Measurements from ENCODE around the gene PTPRR. TPM values are rescaled to one million over a fixed set of nuclear protein-coding genes. Genes with fewer than 3 reads are reported as not detected.

Gene PTPRR
- total and polyA plus RNA-seq, 2 donors (not counting 1 experiment from before 2014, with no cell fraction given): not detected

DNA sequence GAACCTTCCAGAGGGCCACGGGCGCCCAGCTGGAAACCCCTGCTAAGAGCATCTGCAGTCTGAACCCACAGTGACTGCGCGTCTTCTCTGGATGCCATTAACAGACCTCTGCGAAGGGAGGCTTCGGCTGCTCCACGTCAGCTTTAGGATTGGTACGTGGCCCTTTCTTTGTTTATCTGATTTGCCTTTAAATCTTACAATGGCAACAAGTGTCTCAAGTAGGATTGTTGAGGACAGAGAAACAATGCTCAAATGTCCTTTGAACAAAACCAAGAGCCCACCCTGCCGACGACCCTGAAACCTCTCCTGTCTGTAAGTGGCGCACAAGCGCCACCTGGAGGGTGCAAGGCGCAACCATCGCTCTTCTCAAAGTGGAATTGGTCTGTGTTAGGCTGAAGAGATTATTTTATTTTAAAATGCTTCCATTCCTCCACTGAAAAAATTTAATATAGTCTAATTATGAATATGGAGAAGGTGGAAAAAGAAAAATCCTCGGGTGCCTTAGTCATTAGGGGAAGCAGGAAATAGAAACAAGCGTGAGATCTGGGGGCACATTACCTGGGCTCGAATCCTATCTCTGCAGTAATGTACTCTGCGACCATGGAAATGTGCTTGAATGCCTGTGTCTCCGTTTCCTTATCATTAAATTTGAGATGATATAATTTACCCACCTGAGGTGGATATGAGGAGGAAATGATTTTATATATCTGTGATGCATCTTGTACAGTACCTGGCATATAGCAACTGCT, 200.7 kb downstream of the PTPRR start:
- Histone ChIP-seq H3K4me2 (replicated peaks; ENCODE audit: low read depth, low read length, poor library complexity, severe bottlenecking) (peak overlapping the region; percentile 58), H3K9ac (ENCODE audit: low read length) (no peak overlapping the region), H4K20me1 (ENCODE audit: control insufficient read depth, insufficient read depth, low read length, poor library complexity, severe bottlenecking) (no peaks in the 10 kb centered on the region), H3K4me3 (ENCODE audit: control extremely low read depth in 1 of 5, extremely low read depth in 1 of 5, insufficient read depth in 1 of 5, low read depth in 2 of 5, low read length in 4 of 5) (no peak overlapping the region), H3K4me1 (ENCODE audit: control insufficient read depth in 2 of 2, insufficient read depth in 2 of 2, low read length in 2 of 2) (no peaks in the 10 kb centered on the region), H3K27ac (ENCODE audit: low read length in 2 of 2) (no peak overlapping the region), H2AFZ (ENCODE audit: insufficient read depth, low read depth, low read length, poor library complexity, severe bottlenecking) (peak overlapping the region; percentile 49), H3K27me3 (replicated peaks in 1 of 4; ENCODE audit: control extremely low read depth in 1 of 4, control insufficient read depth in 3 of 4, insufficient read depth in 4 of 4, low read length in 3 of 4) (peaks cover 0 to 2% (median 0%) of the 10 kb centered on the region in 4 experiments), H3K9me3 (ENCODE audit: control extremely low read depth in 1 of 3, control insufficient read depth in 2 of 3, insufficient read depth in 1 of 3, low read length in 2 of 3) (no peaks in the 10 kb centered on the region), H3K79me2 (ENCODE audit: control insufficient read depth, insufficient read depth, low read length) (no peaks in the 10 kb centered on the region), H3K36me3 (replicated peaks in 1 of 2; ENCODE audit: control extremely low read depth in 1 of 2, control insufficient read depth in 1 of 2, extremely low read depth in 1 of 2, insufficient read depth in 2 of 2, low read length in 1 of 2) (no peaks in the 10 kb centered on the region)
- TF ChIP-seq EZH2 (IDR thresholded peaks at IDR 0.05; ENCODE audit: borderline replicate concordance, insufficient read depth, low read depth, low read length, poor library complexity, severe bottlenecking): no peak
- TF ChIP-seq, protein P1, sequence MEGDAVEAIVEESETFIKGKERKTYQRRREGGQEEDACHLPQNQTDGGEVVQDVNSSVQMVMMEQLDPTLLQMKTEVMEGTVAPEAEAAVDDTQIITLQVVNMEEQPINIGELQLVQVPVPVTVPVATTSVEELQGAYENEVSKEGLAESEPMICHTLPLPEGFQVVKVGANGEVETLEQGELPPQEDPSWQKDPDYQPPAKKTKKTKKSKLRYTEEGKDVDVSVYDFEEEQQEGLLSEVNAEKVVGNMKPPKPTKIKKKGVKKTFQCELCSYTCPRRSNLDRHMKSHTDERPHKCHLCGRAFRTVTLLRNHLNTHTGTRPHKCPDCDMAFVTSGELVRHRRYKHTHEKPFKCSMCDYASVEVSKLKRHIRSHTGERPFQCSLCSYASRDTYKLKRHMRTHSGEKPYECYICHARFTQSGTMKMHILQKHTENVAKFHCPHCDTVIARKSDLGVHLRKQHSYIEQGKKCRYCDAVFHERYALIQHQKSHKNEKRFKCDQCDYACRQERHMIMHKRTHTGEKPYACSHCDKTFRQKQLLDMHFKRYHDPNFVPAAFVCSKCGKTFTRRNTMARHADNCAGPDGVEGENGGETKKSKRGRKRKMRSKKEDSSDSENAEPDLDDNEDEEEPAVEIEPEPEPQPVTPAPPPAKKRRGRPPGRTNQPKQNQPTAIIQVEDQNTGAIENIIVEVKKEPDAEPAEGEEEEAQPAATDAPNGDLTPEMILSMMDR (IDR thresholded peaks at IDR 0.05): peak; percentile 74
- peaks cover 20% of the 10 kb centered on the region for H3K27me3 Mint-ChIP-seq
- 9% methylated on average over 6 of the region's 19 CpGs for WGBS (ENCODE audit: insufficient coverage)
- ATAC-seq (ENCODE audit: low read depth) (no peak), DNase-seq (peak; percentile 35)
- H3K4me3 Mint-ChIP-seq: no peak overlapping the region
- H3K4me1 Mint-ChIP-seq: peaks cover 4% of the 10 kb centered on the region
- intact Hi-C loops (cut with micrococcal nuclease): loop anchor here (1.0 to 2.0 kb wide), 2 partner anchors 819 to 841 kb away; no protein-coding TSS in a partner anchor
- ChIA-PET CTCF (interaction anchor here (0.8 to 2.8 kb wide), 4 partner anchors 9 to 840 kb away, joined by 3 to 14 read pairs (median 5); no protein-coding TSS in a partner anchor), POLR2A (no interaction called here)
- no peaks in the 10 kb centered on the region for H3K9me3 Mint-ChIP-seq (ENCODE audit: insufficient read depth)
- H3K27ac Mint-ChIP-seq: no peak overlapping the region

DNA sequence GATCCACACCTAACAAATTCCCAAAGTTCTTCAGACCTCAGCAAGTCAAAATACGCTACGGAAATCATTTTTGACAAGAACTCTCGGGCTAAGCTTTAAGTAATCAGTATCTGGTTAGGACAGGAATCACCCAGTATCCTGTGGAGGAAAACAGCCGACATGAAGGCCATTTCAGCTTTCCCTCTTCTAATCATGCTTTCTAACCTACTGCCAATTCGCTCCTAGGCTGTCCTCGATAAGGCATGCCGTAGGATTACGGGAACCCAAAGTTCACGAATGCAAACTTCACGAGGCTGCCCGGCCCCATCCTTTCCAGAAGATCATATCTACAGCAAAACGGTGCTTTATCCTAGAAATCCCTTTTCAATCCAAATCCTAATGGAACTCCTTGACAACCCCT, 201.5 kb downstream of the PTPRR start:
- Histone ChIP-seq H3K27me3 (replicated peaks in 1 of 4; ENCODE audit: control extremely low read depth in 1 of 4, control insufficient read depth in 3 of 4, insufficient read depth in 4 of 4, low read length in 3 of 4) (peaks cover 0 to 2% (median 0%) of the 10 kb centered on the region in 4 experiments), H3K4me3 (ENCODE audit: control extremely low read depth in 1 of 5, extremely low read depth in 1 of 5, insufficient read depth in 1 of 5, low read depth in 2 of 5, low read length in 4 of 5) (no peak overlapping the region), H3K4me1 (ENCODE audit: control insufficient read depth in 2 of 2, insufficient read depth in 2 of 2, low read length in 2 of 2) (no peaks in the 10 kb centered on the region), H3K27ac (ENCODE audit: low read length in 2 of 2) (no peak overlapping the region), H3K9ac (ENCODE audit: low read length) (no peak overlapping the region), H3K79me2 (ENCODE audit: control insufficient read depth, insufficient read depth, low read length) (no peaks in the 10 kb centered on the region), H3K4me2 (replicated peaks; ENCODE audit: low read depth, low read length, poor library complexity, severe bottlenecking) (no peak overlapping the region), H3K9me3 (ENCODE audit: control extremely low read depth in 1 of 3, control insufficient read depth in 2 of 3, insufficient read depth in 1 of 3, low read length in 2 of 3) (no peaks in the 10 kb centered on the region), H2AFZ (ENCODE audit: insufficient read depth, low read depth, low read length, poor library complexity, severe bottlenecking) (no peak overlapping the region), H3K36me3 (replicated peaks in 1 of 2; ENCODE audit: control extremely low read depth in 1 of 2, control insufficient read depth in 1 of 2, extremely low read depth in 1 of 2, insufficient read depth in 2 of 2, low read length in 1 of 2) (no peaks in the 10 kb centered on the region), H4K20me1 (ENCODE audit: control insufficient read depth, insufficient read depth, low read length, poor library complexity, severe bottlenecking) (no peaks in the 10 kb centered on the region)
- CTCF ChIA-PET: interaction anchor here (0.8 to 2.8 kb wide), 3 partner anchors 10 to 839 kb away, joined by 3 to 14 read pairs (median 4); no protein-coding TSS in a partner anchor
- DNase-seq: no peak
- no peak for TF ChIP-seq EZH2 (IDR thresholded peaks at IDR 0.05; ENCODE audit: borderline replicate concordance, insufficient read depth, low read depth, low read length, poor library complexity, severe bottlenecking)
- TF ChIP-seq, protein P1 (IDR thresholded peaks at IDR 0.05): no peak
- no peak for ATAC-seq (ENCODE audit: low read depth)
- Mint-ChIP-seq H3K4me3 (no peak overlapping the region), H3K27me3 (peaks cover 20% of the 10 kb centered on the region), H3K4me1 (peaks cover 4% of the 10 kb centered on the region), H3K27ac (no peak overlapping the region), H3K9me3 (ENCODE audit: insufficient read depth) (no peaks in the 10 kb centered on the region)
- POLR2A ChIA-PET: no interaction called here
- 76% methylated on average over 10 of the region's 12 CpGs for WGBS (ENCODE audit: insufficient coverage)
- intact Hi-C loops (cut with micrococcal nuclease): loop anchor here (2.0 kb wide), 1 partner anchor 818 kb away; no protein-coding TSS in a partner anchor

Data from B cell (primary cell).